Gastroesophageal sphincter (tissue), 4 donors: ENCODE measurements around the gene EEIG2. TPM values are rescaled to one million over a fixed set of nuclear protein-coding genes. Genes with fewer than 3 reads are reported as not detected.
"Not testable (repeated sequence)": the region's sequence is repeated elsewhere in the genome, so short reads cannot be mapped to it uniquely, and the experiment has no call there.

Experiments used
- ATAC-seq: fragments of 150-250 bp; one replicate; pipeline ENCODE4 v1.9.1; 2016; ENCODE audit warnings: mild to moderate bottlenecking, moderate library complexity
- H3K27ac ChIP-seq, 4 donors: fragments of 200-600 bp; sonication (generic) in 3 of 4; 1 replicate in 3 of 4; 2 replicates in 1 of 4; pipeline ENCODE4 v1.5.1; 2016 to 2019
- H3K27me3 ChIP-seq: fragments of 200-600 bp; sonication (generic); one replicate; pipeline ENCODE4 v1.5.1; 2019
- H3K36me3 ChIP-seq, 2 donors: fragments of 200-600 bp; sonication (generic); one replicate each; pipeline ENCODE4 v1.5.1; 2019; ENCODE audit warnings: control low read depth in 1 of 2
- H3K4me1 ChIP-seq, 3 donors: fragments of 200-600 bp; sonication (generic); 1 replicate in 2 of 3; 2 replicates in 1 of 3; pipeline ENCODE4 v1.5.1; 2016 to 2019; ENCODE audit warnings: control low read depth in 2 of 3
- H3K4me3 ChIP-seq, 2 donors: fragments of 200-600 bp; sonication (generic); one replicate each; pipeline ENCODE4 v1.5.1; 2019; ENCODE audit warnings: mild to moderate bottlenecking in 1 of 2, moderate library complexity in 1 of 2
- H3K9me3 ChIP-seq, 3 donors: fragments of 200-600 bp; sonication (generic); one replicate each; pipeline ENCODE4 v1.5.1; 2017 to 2019; ENCODE audit warnings: control low read depth in 2 of 3
- EP300 ChIP-seq: sonication (generic); formaldehyde crosslinking; IDR thresholded peaks from one replicate; pipeline ENCODE4 v1.6.1; 2017; ENCODE audit warnings: antibody characterized with exemption, mild to moderate bottlenecking
- POLR2A ChIP-seq, 2 donors: fragments of 450-650 bp; IDR thresholded peaks; one replicate each; pipeline ENCODE4 v1.6.1; 2017; ENCODE audit warnings: antibody characterized with exemption in 2 of 2, mild to moderate bottlenecking in 2 of 2, moderate library complexity in 1 of 2
- POLR2AphosphoS5 ChIP-seq: sonication (generic); formaldehyde crosslinking; IDR thresholded peaks from one replicate; pipeline ENCODE4 v1.6.1; 2017; ENCODE audit warnings: antibody characterized with exemption
- WGBS, 2 donors: methylation state at CpG; one replicate each; pipeline ENCODE4 v1.1.5; 2018; ENCODE audit warnings: low coverage in 1 of 2; 5-methylcytosine and 5-hydroxymethylcytosine counted together
- total RNA-seq, 4 donors: library from RNA; depleted of rRNA; stranded (reverse); fragments of >200 nt; gene quantifications; one replicate each; pipeline ENCODE4 v1.1.0, GENCODE V29; 2016
- TF ChIP-seq, protein P1 (sequence below), 4 experiments: fragments of 200-600 bp in 2 of 4; fragments of 450-650 bp in 2 of 4; sonication (generic) in 1 of 4; IDR thresholded peaks; one replicate each; pipeline ENCODE4 v1.5.1; 2017 to 2019; ENCODE audit warnings: antibody characterized with exemption in 4 of 4, mild to moderate bottlenecking in 2 of 4, moderate library complexity in 2 of 4

EEIG2 gene
- total RNA-seq, 4 donors from 2014 or later: 11.6 to 23.8 (median 14.9) TPM

DNA sequence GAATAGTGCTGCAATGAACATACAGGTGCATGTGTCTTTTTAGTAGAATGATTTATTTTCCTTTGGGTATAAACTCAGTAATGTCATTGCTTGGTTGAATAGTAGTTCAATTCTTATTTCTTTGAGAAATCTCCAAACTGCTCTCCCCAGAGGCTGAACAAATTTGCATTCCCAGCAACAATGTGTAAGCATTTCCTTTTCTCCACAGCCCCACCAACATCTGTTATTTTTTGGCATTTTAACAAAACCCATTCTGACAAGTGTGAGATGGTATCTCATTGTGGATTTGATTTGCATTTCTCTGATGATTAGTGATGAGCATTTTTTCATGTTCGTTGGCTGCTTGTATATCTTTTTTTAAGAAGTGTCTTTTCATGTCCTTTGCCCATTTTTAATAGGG lies 21.9 kb upstream of the EEIG2 start:
- H3K4me1 ChIP-seq: no peaks in the 10 kb centered on the region
- no peak overlapping the region for H3K4me3 ChIP-seq
- H3K9me3 ChIP-seq: no peaks in the 10 kb centered on the region
- H3K27me3 ChIP-seq: peaks cover 3% of the 10 kb centered on the region
- H3K36me3 ChIP-seq: no peaks in the 10 kb centered on the region
- ATAC-seq: no peak
- WGBS, 2 donors: 38 to 60% methylated on average over 1 of the region's 1 CpG
- TF ChIP-seq POLR2A (IDR thresholded peaks at IDR 0.05): no peak
- TF ChIP-seq POLR2AphosphoS5: no peak
- TF ChIP-seq, protein P1, sequence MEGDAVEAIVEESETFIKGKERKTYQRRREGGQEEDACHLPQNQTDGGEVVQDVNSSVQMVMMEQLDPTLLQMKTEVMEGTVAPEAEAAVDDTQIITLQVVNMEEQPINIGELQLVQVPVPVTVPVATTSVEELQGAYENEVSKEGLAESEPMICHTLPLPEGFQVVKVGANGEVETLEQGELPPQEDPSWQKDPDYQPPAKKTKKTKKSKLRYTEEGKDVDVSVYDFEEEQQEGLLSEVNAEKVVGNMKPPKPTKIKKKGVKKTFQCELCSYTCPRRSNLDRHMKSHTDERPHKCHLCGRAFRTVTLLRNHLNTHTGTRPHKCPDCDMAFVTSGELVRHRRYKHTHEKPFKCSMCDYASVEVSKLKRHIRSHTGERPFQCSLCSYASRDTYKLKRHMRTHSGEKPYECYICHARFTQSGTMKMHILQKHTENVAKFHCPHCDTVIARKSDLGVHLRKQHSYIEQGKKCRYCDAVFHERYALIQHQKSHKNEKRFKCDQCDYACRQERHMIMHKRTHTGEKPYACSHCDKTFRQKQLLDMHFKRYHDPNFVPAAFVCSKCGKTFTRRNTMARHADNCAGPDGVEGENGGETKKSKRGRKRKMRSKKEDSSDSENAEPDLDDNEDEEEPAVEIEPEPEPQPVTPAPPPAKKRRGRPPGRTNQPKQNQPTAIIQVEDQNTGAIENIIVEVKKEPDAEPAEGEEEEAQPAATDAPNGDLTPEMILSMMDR (IDR thresholded peaks at IDR 0.05): no peak
- TF ChIP-seq EP300: no peak
- H3K27ac ChIP-seq: no peak overlapping the region

DNA sequence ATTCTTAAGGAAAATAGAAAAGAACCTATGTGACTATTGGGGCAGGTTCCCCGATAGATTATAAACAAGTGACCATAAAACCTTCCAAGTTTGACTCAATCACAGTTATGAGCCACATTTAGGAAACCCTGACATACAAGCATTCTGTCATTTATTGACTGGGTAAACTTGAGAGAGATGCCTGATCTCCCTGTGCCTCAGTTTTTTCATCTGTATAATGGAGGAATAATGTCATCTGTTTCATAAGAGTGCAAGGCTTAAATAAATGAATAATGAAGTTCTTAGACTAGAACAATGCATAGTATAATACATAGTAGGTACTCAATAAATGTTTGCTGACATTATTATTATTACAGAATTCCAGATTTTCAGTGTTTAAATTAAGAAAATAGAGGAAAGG lies 18.9 kb upstream of the EEIG2 start:
- Histone ChIP-seq H3K36me3 (no peaks in the 10 kb centered on the region), H3K4me1 (no peaks in the 10 kb centered on the region), H3K27ac (no peak overlapping the region), H3K27me3 (peaks cover 3% of the 10 kb centered on the region), H3K9me3 (no peaks in the 10 kb centered on the region), H3K4me3 (no peak overlapping the region)
- TF ChIP-seq EP300: no peak
- TF ChIP-seq POLR2A (IDR thresholded peaks at IDR 0.05): no peak
- TF ChIP-seq, protein P1 (IDR thresholded peaks at IDR 0.05): no peak
- TF ChIP-seq POLR2AphosphoS5: no peak
- ATAC-seq: no peak
- WGBS, 2 donors: 89 to 100% methylated on average over 1 of the region's 1 CpG

DNA sequence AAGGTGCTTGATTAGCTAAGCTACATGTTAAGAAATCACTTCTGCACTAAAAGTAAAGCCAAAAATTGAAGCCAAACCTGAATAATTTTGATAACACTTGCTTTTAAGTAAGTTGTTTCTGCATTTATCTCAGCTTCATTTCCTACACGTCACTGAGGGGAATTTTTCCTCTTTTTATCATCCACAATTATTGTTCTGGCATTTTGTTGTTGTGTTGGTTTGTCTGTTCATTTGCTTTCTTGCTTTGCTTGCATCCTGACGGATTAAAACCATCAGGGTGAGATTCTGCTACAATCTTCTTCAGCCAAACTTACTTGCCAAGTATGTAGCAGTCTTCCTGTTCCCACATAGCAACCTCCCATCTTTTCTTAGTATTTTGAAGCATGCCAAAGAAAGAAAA lies 18.0 kb upstream of the EEIG2 start:
- Histone ChIP-seq H3K36me3 (no peaks in the 10 kb centered on the region), H3K4me1 (no peaks in the 10 kb centered on the region), H3K27me3 (peaks cover 3% of the 10 kb centered on the region), H3K4me3 (no peak overlapping the region), H3K9me3 (no peaks in the 10 kb centered on the region), H3K27ac (no peak overlapping the region)
- no peak for ATAC-seq
- WGBS, 2 donors: 51 to 56% methylated on average over 2 of the region's 2 CpGs
- TF ChIP-seq POLR2AphosphoS5: no peak
- TF ChIP-seq, protein P1 (IDR thresholded peaks at IDR 0.05): no peak
- no peak for TF ChIP-seq EP300
- TF ChIP-seq POLR2A (IDR thresholded peaks at IDR 0.05): no peak

DNA sequence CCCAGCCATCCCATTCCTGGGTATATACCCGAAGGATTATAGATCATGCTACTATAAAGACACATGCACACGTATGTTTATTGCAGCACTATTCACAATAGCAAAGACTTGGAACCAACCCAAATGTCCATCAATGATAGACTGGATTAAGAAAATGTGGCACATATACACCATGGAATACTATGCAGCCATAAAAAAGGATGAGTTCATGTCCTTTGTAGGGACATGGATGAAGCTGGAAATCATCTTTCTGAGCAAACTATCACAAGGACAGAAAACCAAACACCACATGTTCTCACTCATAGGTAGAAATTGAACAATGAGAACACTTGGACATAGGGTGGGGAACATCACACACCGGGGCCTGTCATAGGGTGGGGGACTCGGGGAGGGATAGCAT lies 12.4 kb upstream of the EEIG2 start:
- H3K36me3 ChIP-seq, ATAC-seq, H3K9me3 ChIP-seq, H3K27ac ChIP-seq, H3K4me1 ChIP-seq, H3K27me3 ChIP-seq, H3K4me3 ChIP-seq: not testable (repeated sequence)
- WGBS, 2 donors: 91% methylated on average over 4 of the region's 4 CpGs; no CpG with 5 or more reads in 1 of the 2 donors

DNA sequence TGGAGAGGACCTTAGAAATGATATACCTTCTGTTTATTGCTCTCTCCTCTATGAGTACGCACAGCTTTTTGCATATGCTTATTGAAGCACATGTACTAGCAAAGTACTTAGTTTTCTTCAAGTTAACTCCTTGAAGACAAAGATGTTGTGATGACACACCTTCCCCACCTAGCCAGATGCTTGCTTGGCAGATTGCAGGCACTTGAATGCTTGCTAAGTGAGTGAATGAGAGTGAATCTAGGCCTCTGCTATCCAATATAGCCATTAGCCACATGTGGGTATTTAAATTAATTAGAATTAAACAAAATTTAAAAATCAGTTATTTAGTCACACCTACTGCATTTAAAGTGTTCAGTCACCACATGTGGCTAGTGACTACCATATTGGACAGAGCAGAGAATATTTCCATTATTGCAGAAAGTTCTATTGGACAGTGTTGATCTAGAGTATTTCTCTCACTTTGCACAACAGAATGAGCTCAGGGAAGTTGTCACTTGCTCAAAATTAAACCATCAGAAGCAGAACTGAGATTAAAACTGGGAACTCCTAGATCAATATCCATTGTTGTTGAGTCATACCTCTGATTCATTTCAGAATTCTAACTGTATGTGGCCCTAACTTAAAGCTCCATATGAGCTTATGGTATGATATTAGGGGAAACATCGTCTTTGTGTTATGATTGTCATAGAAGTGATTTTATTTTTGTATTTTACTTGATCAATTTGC lies 8.6 kb upstream of the EEIG2 start:
- ATAC-seq: no peak
- WGBS, 2 donors: 87 to 96% methylated on average over 2 of the region's 2 CpGs
- Histone ChIP-seq H3K4me3 (no peak overlapping the region), H3K36me3 (no peaks in the 10 kb centered on the region), H3K9me3 (no peaks in the 10 kb centered on the region), H3K27ac (no peak overlapping the region), H3K27me3 (no peaks in the 10 kb centered on the region), H3K4me1 (no peaks in the 10 kb centered on the region)
- no peak for TF ChIP-seq POLR2AphosphoS5
- TF ChIP-seq, protein P1 (IDR thresholded peaks at IDR 0.05): no peak
- TF ChIP-seq EP300: no peak
- no peak for TF ChIP-seq POLR2A (IDR thresholded peaks at IDR 0.05)
